HepG2 (cell line): Measurements from ENCODE around the gene PFN4. TPM values are rescaled to one million over a fixed set of nuclear protein-coding genes. Genes with fewer than 3 reads are reported as not detected.

Source experiments
- FOXA1 ChIP-seq, 2 experiments: fragments of 450-650 bp in 1 of 2; sonication (generic) in 1 of 2; formaldehyde crosslinking in 1 of 2; IDR thresholded peaks; 2 replicates each; pipeline versions ENCODE4 v1.4.0 to v1.6.1; 2016 to 2020; ENCODE audit warnings: missing genetic modification reagents in 1 of 2
- HINFP ChIP-seq: sonication (generic); formaldehyde crosslinking; IDR thresholded peaks from 2 replicates; pipeline ENCODE4 v1.4.0; 2020; ENCODE audit warnings: low read depth, mild to moderate bottlenecking, missing genetic modification reagents
- ZBTB33 ChIP-seq: sonication (generic); formaldehyde crosslinking; IDR thresholded peaks from 2 replicates; pipeline ENCODE4 v1.4.0; 2020; ENCODE audit warnings: missing genetic modification reagents
- ZGPAT ChIP-seq: IDR thresholded peaks from 2 replicates; pipeline ENCODE4 v1.6.1; 2016; ENCODE audit warnings: mild to moderate bottlenecking
- ZMAT5 ChIP-seq: sonication (generic); formaldehyde crosslinking; IDR thresholded peaks from 2 replicates; pipeline ENCODE4 v1.5.0; 2020; ENCODE audit warnings: mild to moderate bottlenecking, low read depth, missing genetic modification reagents, borderline replicate concordance
- ZNF18 ChIP-seq: sonication (generic); formaldehyde crosslinking; IDR thresholded peaks from 2 replicates; pipeline ENCODE4 v1.8.0; 2022; ENCODE audit warnings: mild to moderate bottlenecking, missing genetic modification reagents; ENCODE audit not compliant: insufficient replicate concordance
- ZNF207 ChIP-seq: fragments of 450-650 bp; IDR thresholded peaks from 2 replicates; pipeline ENCODE4 v1.6.1; 2016; ENCODE audit warnings: antibody characterized with exemption, borderline replicate concordance
- ZNF224 ChIP-seq: sonication (generic); formaldehyde crosslinking; IDR thresholded peaks from 2 replicates; pipeline ENCODE4 v1.5.0; 2020; ENCODE audit warnings: mild to moderate bottlenecking, missing genetic modification reagents
- ZNF230 ChIP-seq: sonication (generic); formaldehyde crosslinking; IDR thresholded peaks from 2 replicates; pipeline ENCODE4 v1.4.0; 2020; ENCODE audit warnings: mild to moderate bottlenecking, missing genetic modification reagents
- ZNF24 ChIP-seq: fragments of 450-650 bp; IDR thresholded peaks from 2 replicates; pipeline ENCODE4 v1.6.1; 2017; ENCODE audit warnings: antibody characterized with exemption, mild to moderate bottlenecking
- ZNF331 ChIP-seq: sonication (generic); formaldehyde crosslinking; IDR thresholded peaks from 2 replicates; pipeline ENCODE4 v1.4.0; 2020; ENCODE audit warnings: missing genetic modification reagents
- ZNF646 ChIP-seq: sonication (generic); formaldehyde crosslinking; IDR thresholded peaks from 2 replicates; pipeline ENCODE4 v1.9.0; 2021; ENCODE audit warnings: mild to moderate bottlenecking, missing genetic modification reagents
- polyA plus RNA-seq, 8 experiments: library from polyadenylated mRNA; depleted of rRNA in 3 of 8; stranded (reverse) in 7 of 8; unstranded in 1 of 8; fragments of >200 nt; fragmentation: Illumina TruSeq in 4 of 8; extraction: Trizol in 4 of 8; gene quantifications; 2 replicates each; pipeline versions ENCODE4 v1.2.1 to v1.2.3, GENCODE V29; 2011 to 2016; ENCODE audit warnings: low read depth in 4 of 8, missing spikeins in 1 of 8, mixed read lengths in 1 of 8; ENCODE audit not compliant: insufficient read depth in 1 of 8
- total RNA-seq, 5 experiments: library from RNA; depleted of rRNA; stranded (reverse); fragments of >200 nt; fragmentation: Illumina TruSeq; extraction: Trizol; gene quantifications; 2 replicates each; pipeline ENCODE4 v1.2.3, GENCODE V29; 2016; ENCODE audit warnings: low read depth in 1 of 5

The PFN4 gene
- total and polyA plus RNA-seq, 2 of the 13 experiments (the other 11 are each of a cell fraction or from before 2014, with no cell fraction given), result 0.12 to 0.20 TPM

- TF ChIP-seq ZMAT5 (CRISPR knock-in tag), result no peak
- no peak; the same call in 1 of the 2 replicates for TF ChIP-seq ZBTB33 (CRISPR knock-in tag)
- TF ChIP-seq ZNF24, result no peak
- TF ChIP-seq ZNF224 (CRISPR knock-in tag), result no peak; the same call in 1 of the 2 replicates
- TF ChIP-seq HINFP (CRISPR knock-in tag), result no peak
- peak; percentile 83 for TF ChIP-seq ZNF331
- TF ChIP-seq ZNF207, result no peak
- TF ChIP-seq ZNF230, result peak; percentile 90; the same call in 1 of the 2 replicates
- TF ChIP-seq ZNF646 (CRISPR knock-in tag), result no peak
- no peak for TF ChIP-seq FOXA1 (IDR thresholded peaks at IDR 0.05)
- TF ChIP-seq FOXA1 (CRISPR knock-in tag; IDR thresholded peaks at IDR 0.05), result no peak; the same call in 1 of the 2 replicates
- TF ChIP-seq ZGPAT (CRISPR knock-in tag), result peak; percentile 87
- TF ChIP-seq ZNF18 (CRISPR knock-in tag), result no peak
These were observed 39.4 kb downstream of the PFN4 start (continued) for GRCh38 chr2:24083567-24084385.
